SK-N-SH (cell line): ENCODE data around the gene WWC1. TPM values are rescaled to one million over a fixed set of nuclear protein-coding genes. Genes with fewer than 3 reads are reported as not detected.

ENCODE experiments used
- CTCF ChIA-PET: fragments of 300-600, 350-600 bp; formaldehyde crosslinking; extraction: SDS; loops from one replicate; lab custom pipeline; 2021; lab: Yijun Ruan, JAX
- POLR2A ChIA-PET: fragments of 350-600 bp; sonication (Branson Sonifier 250); formaldehyde crosslinking; extraction: SDS; loops from one replicate; lab custom pipeline; 2020; ENCODE audit warnings: antibody characterized with exemption, inconsistent platforms; lab: Yijun Ruan, JAX
- DNase-seq: peaks from one replicate; pipeline ENCODE4 v3.0.0; 2012
- H2AFZ ChIP-seq: fragments of 200-600 bp; sonication (generic); 2 replicates; pipeline ENCODE4 v1.8.1; 2016; ENCODE audit warnings: antibody characterized with exemption, mild to moderate bottlenecking, low read depth
- H3F3A ChIP-seq: fragments of 200-600 bp; sonication (generic); replicated peaks from 2 replicates; pipeline ENCODE3; 2016; ENCODE audit warnings: antibody characterized with exemption, mild to moderate bottlenecking; ENCODE audit not compliant: insufficient read depth
- H3K27ac ChIP-seq, 2 experiments: fragments of 200-500 bp in 1 of 2; fragments of 200-600 bp in 1 of 2; sonication (Bioruptor generic) in 1 of 2; sonication (generic), shearing (Covaris generic) in 1 of 2; 2 replicates each; pipeline versions ENCODE4 v1.5.1 to v1.6.1; 2014 to 2016; ENCODE audit warnings: low read depth in 2 of 2, inconsistent platforms in 1 of 2, low read length in 1 of 2, mild to moderate bottlenecking in 1 of 2, mixed read lengths in 1 of 2
- H3K27me3 ChIP-seq: fragments of 200-600 bp; sonication (generic), shearing (Covaris generic); 2 replicates; pipeline ENCODE4 v1.6.1; 2016; ENCODE audit warnings: mixed run types; ENCODE audit not compliant: insufficient read depth
- H3K36me3 ChIP-seq, 2 experiments: fragments of 200-500 bp in 1 of 2; fragments of 200-600 bp in 1 of 2; sonication (Bioruptor generic) in 1 of 2; sonication (generic) in 1 of 2; replicated peaks in 1 of 2; 2 replicates each; pipeline versions ENCODE3 to v1.5.1; 2014 to 2016; ENCODE audit warnings: low read length in 1 of 2, mild to moderate bottlenecking in 1 of 2; ENCODE audit not compliant: insufficient read depth in 2 of 2, control insufficient read depth in 1 of 2
- H3K4me1 ChIP-seq, 2 experiments: fragments of 200-500 bp in 1 of 2; fragments of 200-600 bp in 1 of 2; sonication (Bioruptor generic) in 1 of 2; sonication (generic), shearing (Covaris generic) in 1 of 2; 2 replicates each; pipeline versions ENCODE4 v1.5.1 to v1.6.1; 2014 to 2016; ENCODE audit warnings: low read depth in 1 of 2, low read length in 1 of 2, mixed run types in 1 of 2; ENCODE audit not compliant: insufficient read depth in 2 of 2, control insufficient read depth in 1 of 2
- H3K4me2 ChIP-seq: fragments of 200-600 bp; sonication (generic), shearing (Covaris generic); 2 replicates; pipeline ENCODE4 v1.6.1; 2017; ENCODE audit warnings: mixed run types
- H3K4me3 ChIP-seq, 2 experiments: fragments of 200-500 bp in 1 of 2; fragments of 200-600 bp in 1 of 2; sonication (Bioruptor generic) in 1 of 2; sonication (generic), shearing (Covaris generic) in 1 of 2; 2 replicates each; pipeline versions ENCODE4 v1.5.1 to v1.8.1; 2014 to 2016; ENCODE audit warnings: low read depth in 2 of 2, inconsistent platforms in 1 of 2, low read length in 1 of 2, mild to moderate bottlenecking in 1 of 2, mixed read lengths in 1 of 2, moderate library complexity in 1 of 2
- H3K79me2 ChIP-seq: fragments of 200-600 bp; sonication (generic); 2 replicates; pipeline ENCODE4 v1.8.1; 2017; ENCODE audit warnings: mild to moderate bottlenecking; ENCODE audit not compliant: insufficient read depth
- H3K9ac ChIP-seq: fragments of 200-600 bp; sonication (generic); 2 replicates; pipeline ENCODE4 v1.6.1; 2017; ENCODE audit warnings: mixed run types
- H3K9me2 ChIP-seq: fragments of 200-600 bp; sonication (generic); 2 replicates; pipeline ENCODE4 v1.6.1; 2017; ENCODE audit warnings: mixed run types
- H3K9me3 ChIP-seq: fragments of 200-600 bp; sonication (generic); 2 replicates; pipeline ENCODE4 v1.6.1; 2017; ENCODE audit warnings: mixed run types, mild to moderate bottlenecking, moderate library complexity
- H4K20me1 ChIP-seq: fragments of 200-600 bp; sonication (generic); 2 replicates; pipeline ENCODE4 v1.6.1; 2017; ENCODE audit warnings: mild to moderate bottlenecking, mixed run types; ENCODE audit not compliant: insufficient read depth
- CTCF ChIP-seq: fragments of 200-600 bp; sonication (generic); IDR thresholded peaks from 2 replicates; pipeline ENCODE4 v1.6.1; 2017; ENCODE audit warnings: antibody characterized with exemption, mild to moderate bottlenecking, moderate library complexity
- ELF1 ChIP-seq: IDR thresholded peaks from 2 replicates; pipeline ENCODE4 v1.4.0; 2012
- EP300 ChIP-seq, 2 experiments: IDR thresholded peaks; 2 replicates each; pipeline versions ENCODE4 v1.4.0 to v1.6.1; 2012; ENCODE audit warnings: borderline replicate concordance in 1 of 2, low read depth in 1 of 2, low read length in 1 of 2
- FOSL2 ChIP-seq: IDR thresholded peaks from 2 replicates; pipeline ENCODE4 v1.4.0; 2012; ENCODE audit warnings: low read depth, mild to moderate bottlenecking, moderate library complexity, borderline replicate concordance
- FOXJ3 ChIP-seq: sonication (generic); formaldehyde crosslinking; IDR thresholded peaks from 2 replicates; pipeline ENCODE4 v1.5.1; 2020; ENCODE audit warnings: mild to moderate bottlenecking, missing genetic modification reagents
- FOXM1 ChIP-seq: IDR thresholded peaks from 2 replicates; pipeline ENCODE4 v1.4.0; 2012; ENCODE audit warnings: low read depth, mild to moderate bottlenecking
- GABPA ChIP-seq: IDR thresholded peaks from 2 replicates; pipeline ENCODE4 v1.4.0; 2012; ENCODE audit warnings: low read depth, mild to moderate bottlenecking
- GATA2 ChIP-seq: sonication (generic); formaldehyde crosslinking; IDR thresholded peaks from 2 replicates; pipeline ENCODE4 v1.5.0; 2020; ENCODE audit warnings: mild to moderate bottlenecking, missing genetic modification reagents
- JUND ChIP-seq: IDR thresholded peaks from 2 replicates; pipeline ENCODE4 v1.4.0; 2012
- MEF2A ChIP-seq: IDR thresholded peaks from 2 replicates; pipeline ENCODE4 v1.4.0; 2012; ENCODE audit warnings: low read depth, borderline replicate concordance
- MXI1 ChIP-seq: IDR thresholded peaks from 2 replicates; pipeline ENCODE4 v1.6.1; 2012; ENCODE audit warnings: mild to moderate bottlenecking, low read depth, low read length, improper control_type of control experiment
- PBX3 ChIP-seq: IDR thresholded peaks from 2 replicates; pipeline ENCODE4; 2012
- RFX5 ChIP-seq: IDR thresholded peaks from 2 replicates; pipeline ENCODE4 v1.6.1; 2012; ENCODE audit warnings: mild to moderate bottlenecking, improper control_type of control experiment, low read length
- RXRA ChIP-seq: IDR thresholded peaks from 2 replicates; pipeline ENCODE4 v1.4.0; 2012; ENCODE audit warnings: low read depth, mild to moderate bottlenecking, borderline replicate concordance
- TCF12 ChIP-seq: IDR thresholded peaks from 2 replicates; pipeline ENCODE4 v1.4.0; 2012
- TEAD4 ChIP-seq: IDR thresholded peaks from 2 replicates; pipeline ENCODE4 v1.4.0; 2012; ENCODE audit warnings: mild to moderate bottlenecking, borderline replicate concordance; ENCODE audit not compliant: insufficient read depth
- YY1 ChIP-seq: IDR thresholded peaks from 2 replicates; pipeline ENCODE4 v1.4.0; 2012; ENCODE audit warnings: low read depth, mild to moderate bottlenecking
- ZBTB33 ChIP-seq: IDR thresholded peaks from 2 replicates; pipeline ENCODE4 v1.4.0; 2012; ENCODE audit warnings: low read depth, borderline replicate concordance
- WGBS: methylation state at CpG from one replicate; pipeline ENCODE4 v1.1.6; 2017; ENCODE audit warnings: low lambda C conversion rate; 5-methylcytosine and 5-hydroxymethylcytosine counted together
- polyA plus RNA-seq, 3 experiments: library from polyadenylated mRNA; depleted of rRNA; stranded (reverse); fragments of >200 nt; gene quantifications; 2 replicates each; pipeline ENCODE4 v1.2.3, GENCODE V29; 2012
- TF ChIP-seq, protein P1 (sequence below): fragments of 150-350 bp; IDR thresholded peaks from 2 replicates; pipeline ENCODE4 v1.6.1; 2017; ENCODE audit warnings: antibody characterized with exemption, low read length, low read depth, borderline replicate concordance
- TF ChIP-seq, protein P2 (sequence below): fragments of 150-350 bp; IDR thresholded peaks from 2 replicates; pipeline ENCODE4 v1.6.1; 2016; ENCODE audit warnings: mild to moderate bottlenecking, low read depth, low read length
- TF ChIP-seq, protein P3 (sequence below): IDR thresholded peaks from 2 replicates; pipeline ENCODE4 v1.4.0; 2012; ENCODE audit warnings: low read depth

Gene WWC1
- polyA plus RNA-seq, 1 of the 3 experiments (the other 2 are of a cell fraction), result 16.9 TPM

- H4K20me1 ChIP-seq, result no peaks in the 10 kb centered on the region
- no peak for DNase-seq
- no peak overlapping the region for H3K4me2 ChIP-seq
- H2AFZ ChIP-seq, result no peak overlapping the region
- H3K79me2 ChIP-seq, result no peaks in the 10 kb centered on the region
- 98% methylated on average over 4 of the region's 4 CpGs for WGBS
- H3K27me3 ChIP-seq, result no peaks in the 10 kb centered on the region
- no peak overlapping the region for H3K4me3 ChIP-seq
- no peak overlapping the region for H3K27ac ChIP-seq
- peaks cover 3 to 14% of the 10 kb centered on the region in 2 experiments for H3K36me3 ChIP-seq
- H3K9me3 ChIP-seq, result no peaks in the 10 kb centered on the region
- peaks cover 0 to 6% of the 10 kb centered on the region in 2 experiments; a peak in 1 of 4 replicates for H3K4me1 ChIP-seq
- TF ChIP-seq CTCF (no peak), GATA2 (CRISPR knock-in tag) (no peak), GABPA (no peak), FOXM1 (no peak)
- TF ChIP-seq, protein P1, sequence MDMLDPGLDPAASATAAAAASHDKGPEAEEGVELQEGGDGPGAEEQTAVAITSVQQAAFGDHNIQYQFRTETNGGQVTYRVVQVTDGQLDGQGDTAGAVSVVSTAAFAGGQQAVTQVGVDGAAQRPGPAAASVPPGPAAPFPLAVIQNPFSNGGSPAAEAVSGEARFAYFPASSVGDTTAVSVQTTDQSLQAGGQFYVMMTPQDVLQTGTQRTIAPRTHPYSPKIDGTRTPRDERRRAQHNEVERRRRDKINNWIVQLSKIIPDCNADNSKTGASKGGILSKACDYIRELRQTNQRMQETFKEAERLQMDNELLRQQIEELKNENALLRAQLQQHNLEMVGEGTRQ, result no peak
- H3K9ac ChIP-seq, result no peak overlapping the region
- ChIA-PET POLR2A (no interaction called here), CTCF (no interaction called here)
- H3K9me2 ChIP-seq, result no peaks in the 10 kb centered on the region
- peaks cover 14% of the 10 kb centered on the region for H3F3A ChIP-seq
Observed at GRCh38 chr5:168401880-168402279, 110.4 kb downstream of the WWC1 start.

GRCh38 chr5:168404365-168404764 lies 112.9 kb downstream of the WWC1 start:
- H3K27ac ChIP-seq, result peak overlapping the region in 1 of 2 experiments; percentile 83; a peak in 2 of 4 replicates
- CTCF ChIA-PET, result no interaction called here
- H3K9me3 ChIP-seq, result no peaks in the 10 kb centered on the region
- no peaks in the 10 kb centered on the region for H3K36me3 ChIP-seq
- peaks cover 38% of the 10 kb centered on the region for H3F3A ChIP-seq
- TF ChIP-seq, protein P2, sequence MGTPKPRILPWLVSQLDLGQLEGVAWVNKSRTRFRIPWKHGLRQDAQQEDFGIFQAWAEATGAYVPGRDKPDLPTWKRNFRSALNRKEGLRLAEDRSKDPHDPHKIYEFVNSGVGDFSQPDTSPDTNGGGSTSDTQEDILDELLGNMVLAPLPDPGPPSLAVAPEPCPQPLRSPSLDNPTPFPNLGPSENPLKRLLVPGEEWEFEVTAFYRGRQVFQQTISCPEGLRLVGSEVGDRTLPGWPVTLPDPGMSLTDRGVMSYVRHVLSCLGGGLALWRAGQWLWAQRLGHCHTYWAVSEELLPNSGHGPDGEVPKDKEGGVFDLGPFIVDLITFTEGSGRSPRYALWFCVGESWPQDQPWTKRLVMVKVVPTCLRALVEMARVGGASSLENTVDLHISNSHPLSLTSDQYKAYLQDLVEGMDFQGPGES, result no peak
- TF ChIP-seq FOSL2, result peak; percentile 59; the same call in 1 of the 2 replicates
- TF ChIP-seq EP300 (IDR thresholded peaks at IDR 0.05; ENCODE audit: borderline replicate concordance in 1 of 2, low read depth in 1 of 2, low read length in 1 of 2), result peak in 1 of 2 experiments; percentile 45; a peak in 1 of 4 replicates
- TF ChIP-seq TEAD4, result peak; percentile 47; the same call in 1 of the 2 replicates
- no peak for TF ChIP-seq MXI1
- TF ChIP-seq, protein P3, sequence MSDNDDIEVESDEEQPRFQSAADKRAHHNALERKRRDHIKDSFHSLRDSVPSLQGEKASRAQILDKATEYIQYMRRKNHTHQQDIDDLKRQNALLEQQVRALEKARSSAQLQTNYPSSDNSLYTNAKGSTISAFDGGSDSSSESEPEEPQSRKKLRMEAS, result peak; percentile 48
- peak; percentile 48 for TF ChIP-seq PBX3
- TF ChIP-seq YY1, result no peak
- TF ChIP-seq JUND, result peak; percentile 55
- TF ChIP-seq FOXJ3, result no peak
- TF ChIP-seq RXRA, result peak; percentile 44; the same call in 1 of the 2 replicates
- no peak for TF ChIP-seq ZBTB33
- TF ChIP-seq TCF12, result peak; percentile 65
- TF ChIP-seq ELF1, result no peak
- TF ChIP-seq MEF2A, result peak; percentile 98
- TF ChIP-seq RFX5, result no peak
- no peak overlapping the region for H3K4me3 ChIP-seq
- no peaks in the 10 kb centered on the region for H4K20me1 ChIP-seq
- POLR2A ChIA-PET, result no interaction called here
- H3K79me2 ChIP-seq, result no peaks in the 10 kb centered on the region
- H3K4me1 ChIP-seq, result peaks cover 3 to 19% of the 10 kb centered on the region in 2 experiments; a peak in 3 of 4 replicates
- H3K27me3 ChIP-seq, result no peaks in the 10 kb centered on the region
- H3K4me2 ChIP-seq, result no peak overlapping the region
- H3K9me2 ChIP-seq, result no peaks in the 10 kb centered on the region
- peak overlapping the region; percentile 35; the same call in 1 of the 2 replicates for H3K9ac ChIP-seq
- H2AFZ ChIP-seq, result no peak overlapping the region
- no peak for DNase-seq
- 66% methylated on average over 12 of the region's 12 CpGs for WGBS
